GM19372 (cell line): ENCODE data around the gene CDH10.

Source experiments
- ATAC-seq: cut with Tn5 transposase; IDR thresholded peaks from one replicate; pipeline ENCODE4 v1.9.1; 2021; ENCODE audit warnings: mild to moderate bottlenecking, low read depth, moderate library complexity; ENCODE audit not compliant: unreplicated experiment

CDH10 gene

DNA sequence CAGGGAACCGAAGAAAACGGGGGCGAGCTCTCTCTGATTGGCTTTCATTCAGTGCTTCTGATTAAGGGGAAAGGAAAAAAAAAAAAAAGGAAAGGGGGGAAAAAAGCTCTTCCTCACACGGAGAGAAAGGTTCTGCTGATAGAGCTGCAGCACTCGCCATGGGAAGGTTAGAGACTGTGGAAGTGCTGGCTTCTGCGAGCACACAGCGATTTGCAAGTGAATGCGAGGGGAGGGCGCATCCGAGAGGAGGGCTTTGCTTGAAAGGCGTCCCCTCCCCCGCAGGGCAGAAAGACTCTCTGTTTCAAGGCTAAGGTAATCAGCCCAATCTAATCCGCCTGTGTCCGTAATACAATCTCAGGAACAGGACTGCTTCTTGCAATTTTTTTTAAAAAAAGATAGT lies at the start of gene CDH10:
CDH10 (minus strand) TSS at position 218 of the 400 bp plus-strand sequence. CDS start 51,488 bp downstream, outside the sequence.
- no peak for ATAC-seq

DNA sequence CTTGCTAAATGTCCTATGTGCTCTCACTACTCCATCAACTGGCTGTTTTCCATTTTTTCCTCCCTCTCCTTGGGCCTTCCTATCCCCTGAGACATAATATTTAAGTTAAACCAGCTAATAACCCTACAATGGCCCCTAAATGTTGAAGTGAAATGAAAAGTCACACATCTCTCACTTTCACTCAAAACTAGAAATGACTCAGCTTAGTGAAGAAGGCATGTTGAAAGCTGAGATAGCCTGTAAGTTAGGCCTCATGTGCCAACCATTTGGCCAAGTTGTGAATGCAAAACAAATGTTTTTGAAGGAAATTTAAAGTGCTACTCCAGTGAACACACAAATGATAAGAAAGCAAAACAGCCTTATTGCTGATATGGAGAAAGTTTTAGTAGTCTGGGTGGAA lies 48.8 kb upstream of the CDH10 start:
- ATAC-seq, result no peak

DNA sequence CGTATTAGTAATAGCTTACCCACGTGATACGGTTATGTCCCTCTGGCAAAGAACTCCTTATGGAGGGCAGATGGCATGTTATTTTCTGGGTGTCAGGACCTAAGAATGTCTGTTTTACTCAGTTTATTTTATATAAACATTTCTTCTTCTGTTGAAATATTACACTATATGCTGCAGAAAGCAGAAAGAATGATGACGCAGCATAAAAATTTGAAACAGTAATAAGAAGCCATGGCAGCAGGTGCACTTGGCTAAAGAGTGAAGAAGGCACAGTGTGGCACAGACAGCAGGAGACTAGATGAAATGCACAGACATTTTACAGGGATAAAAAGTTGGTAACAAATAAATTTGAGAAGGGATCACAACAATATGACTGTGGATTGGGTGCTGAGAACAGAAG lies 46.3 kb upstream of the CDH10 start:
- ATAC-seq, result no peak

DNA sequence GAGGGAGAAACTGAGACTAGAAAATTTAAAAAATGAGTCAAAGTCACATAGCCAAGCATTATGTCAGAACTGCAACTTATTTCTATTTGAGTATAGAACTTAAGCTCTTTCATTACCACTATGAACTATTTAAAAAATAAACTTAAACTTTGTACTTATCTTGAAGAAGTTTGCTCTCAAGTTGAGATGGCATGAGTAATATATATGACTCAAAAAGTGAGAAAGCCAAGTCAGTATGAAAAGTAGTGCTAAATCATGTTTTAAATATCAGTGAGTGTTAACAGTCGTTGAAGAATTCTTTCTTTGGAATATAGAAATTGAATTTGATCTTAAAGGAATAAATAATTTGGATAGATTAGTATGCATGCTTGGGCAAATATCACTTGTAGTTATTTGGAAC lies 36.3 kb upstream of the CDH10 start:
- ATAC-seq, result no peak

DNA sequence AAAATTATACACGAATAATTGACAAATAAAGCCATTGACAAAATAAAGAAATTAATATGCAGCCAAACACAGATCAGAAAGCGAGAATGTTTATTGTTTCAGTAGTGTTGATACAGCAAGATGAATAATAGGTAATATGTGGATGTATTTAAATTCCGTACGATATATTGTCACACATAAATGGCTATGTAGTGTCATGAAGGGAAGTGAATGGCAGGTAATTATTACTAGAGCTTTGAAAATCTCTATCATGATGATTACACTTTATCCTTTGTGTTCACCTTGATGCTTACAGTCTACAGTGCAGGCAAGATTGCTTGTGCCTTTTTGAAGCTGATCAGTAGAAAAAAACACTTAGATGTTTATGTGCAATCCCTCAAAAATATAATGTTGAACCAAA lies 23.3 kb upstream of the CDH10 start:
- no peak for ATAC-seq

DNA sequence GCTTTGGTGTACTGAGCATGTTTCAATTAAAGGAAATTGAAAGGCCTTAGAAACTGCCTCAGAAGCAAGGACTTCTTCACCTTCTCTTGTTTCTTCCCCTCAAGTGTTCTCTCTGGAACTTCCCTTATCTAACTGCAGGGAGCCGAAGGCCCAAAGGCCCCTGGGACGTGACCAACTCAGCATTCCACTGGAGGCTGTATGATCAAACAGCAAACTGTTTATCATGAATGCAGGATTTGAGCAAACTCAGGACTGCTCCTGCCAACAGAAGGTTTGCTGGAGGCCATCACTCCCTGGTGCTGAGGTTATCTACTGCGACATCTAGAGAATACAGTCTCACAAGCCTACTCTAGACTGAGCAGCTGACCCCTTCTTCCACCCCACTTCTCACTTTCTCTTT lies 4.8 kb upstream of the CDH10 start:
- ATAC-seq, result no peak

DNA sequence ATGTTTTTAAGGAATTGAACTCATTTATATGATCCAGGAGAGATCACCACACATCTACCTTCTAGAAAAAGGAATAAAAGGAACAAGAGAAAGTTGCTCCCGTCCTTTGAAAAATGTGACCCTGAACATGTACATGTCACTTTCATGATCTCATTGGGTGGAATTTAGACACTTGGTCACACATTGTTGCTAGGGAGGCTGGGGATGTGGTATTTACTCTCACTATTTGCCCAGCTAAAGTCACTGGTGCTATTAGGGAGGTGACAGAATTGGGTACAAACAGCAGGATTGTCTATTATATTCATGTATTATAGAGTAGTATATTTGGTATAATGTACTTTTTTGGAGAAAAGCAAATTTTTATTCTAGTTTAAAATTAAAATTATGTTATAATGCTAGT lies 2.1 kb upstream of the CDH10 start:
- ATAC-seq, result no peak

DNA sequence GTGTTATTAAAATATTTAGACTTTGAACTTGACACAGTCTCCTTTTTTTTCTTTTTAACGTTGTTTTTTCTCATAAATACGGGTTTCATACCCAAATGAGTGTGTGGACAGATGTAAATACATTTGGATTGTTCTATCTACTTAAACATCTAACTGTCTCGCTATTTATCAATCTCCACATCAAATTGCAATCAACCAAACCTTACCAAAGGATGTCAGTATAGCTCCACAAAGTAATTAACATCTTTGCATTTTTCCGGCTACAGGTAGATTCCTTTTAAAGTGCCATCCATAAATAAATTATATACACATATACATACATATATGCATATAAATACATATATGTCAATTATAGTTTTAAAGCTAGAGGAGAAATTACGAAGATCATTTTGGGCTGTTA lies 705 bp upstream of the CDH10 start:
- no peak for ATAC-seq

DNA sequence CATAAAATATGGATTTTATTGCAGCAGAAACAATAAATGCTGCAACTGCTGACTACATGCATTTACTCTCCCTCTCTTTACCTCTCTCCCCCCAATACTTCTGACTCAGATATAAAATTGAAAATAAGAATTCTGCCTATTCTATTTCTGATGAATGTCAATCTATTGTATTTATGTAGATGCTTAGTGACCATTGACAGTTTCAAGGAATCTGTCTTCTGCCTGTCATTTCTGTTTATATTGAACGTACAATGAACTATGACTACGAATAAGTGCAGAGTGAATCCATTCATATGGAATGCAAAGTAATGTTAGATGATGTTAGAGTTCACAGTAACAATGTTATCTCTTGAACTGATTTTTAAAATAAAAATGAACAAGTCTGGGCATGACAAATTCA lies 898 bp downstream of the CDH10 start:
- ATAC-seq, result no peak

DNA sequence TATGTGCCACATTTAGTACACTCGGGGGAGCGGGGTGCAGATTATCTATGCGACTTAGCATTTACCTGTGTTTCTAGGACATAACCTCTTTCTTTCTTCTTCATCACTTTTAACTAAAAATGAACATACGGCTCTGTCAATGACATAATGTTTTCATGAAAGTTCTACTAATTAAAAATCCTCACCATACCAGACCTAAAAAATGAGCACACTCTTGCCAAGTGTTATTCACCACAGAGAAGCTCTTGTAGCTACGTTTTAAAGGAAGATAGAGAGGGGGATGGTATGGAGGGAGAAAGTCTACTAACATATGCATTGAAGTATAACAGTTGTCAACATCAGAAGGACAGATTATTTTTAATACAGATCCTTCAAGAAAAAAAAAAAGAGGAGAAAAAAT lies 1.6 kb downstream of the CDH10 start:
- ATAC-seq, result no peak

DNA sequence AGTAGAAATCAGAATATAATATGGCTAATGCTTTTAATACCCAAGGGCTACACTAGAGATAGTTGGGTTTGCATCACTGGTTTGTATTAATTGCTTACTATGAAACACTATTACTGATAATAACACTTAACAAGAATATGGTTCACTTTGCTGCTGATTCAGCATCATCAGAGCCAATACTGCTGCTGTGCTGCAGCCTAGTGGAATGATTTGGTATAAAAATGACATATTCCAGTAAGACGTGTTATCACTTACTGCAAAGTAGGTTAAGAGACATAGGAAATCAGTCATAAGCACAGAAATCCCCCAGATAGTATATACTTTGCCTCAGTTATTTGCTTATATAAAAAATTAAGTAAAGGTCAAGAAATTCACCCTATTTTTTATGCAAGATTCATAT lies 2.8 kb downstream of the CDH10 start:
- no peak for ATAC-seq

DNA sequence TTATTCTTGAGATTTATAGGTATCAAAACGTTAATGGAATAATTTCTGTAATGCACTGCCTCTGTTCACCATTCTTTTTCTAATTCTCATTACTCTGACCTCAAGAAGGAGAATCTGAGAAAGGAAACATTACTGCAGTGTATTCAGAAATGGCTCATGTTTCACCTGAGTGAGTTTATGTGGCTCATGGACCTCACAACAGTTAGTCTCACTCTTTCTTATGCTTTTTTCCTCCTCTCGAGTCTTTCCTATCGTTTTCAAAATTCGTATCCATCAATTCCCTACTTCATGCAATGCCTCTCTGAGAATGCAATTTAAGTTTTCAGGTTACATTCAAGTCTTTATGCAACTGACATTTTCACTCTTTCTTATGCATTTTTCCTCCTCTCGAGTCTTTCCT lies 9.6 kb downstream of the CDH10 start:
- no peak for ATAC-seq

DNA sequence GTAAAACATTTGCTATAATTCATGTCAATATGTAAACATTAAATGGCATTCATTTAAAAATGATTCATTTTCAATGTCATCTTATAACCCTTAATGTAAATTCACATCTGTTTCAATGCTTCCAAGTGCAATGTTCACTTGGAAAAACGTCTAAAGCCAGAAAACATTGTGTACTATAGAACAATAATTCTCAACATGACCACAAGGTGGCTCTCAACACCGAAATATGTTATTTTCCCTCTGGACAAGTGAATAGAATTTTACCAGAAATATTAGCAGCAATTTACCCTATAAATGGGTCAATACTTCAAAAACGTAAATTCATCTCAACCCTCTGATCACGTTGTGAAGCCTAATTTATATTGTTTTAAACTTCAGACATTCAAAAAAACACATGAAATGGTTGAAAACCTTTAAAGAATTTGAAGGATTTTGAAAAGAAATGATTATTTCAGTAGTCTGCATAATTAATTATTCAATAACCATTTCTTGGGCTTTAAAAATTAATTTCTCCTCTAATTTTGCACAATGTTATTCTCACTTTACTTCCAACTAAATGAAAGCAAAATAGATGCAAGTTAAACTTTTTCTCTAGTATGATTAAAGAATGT lies 11.0 kb downstream of the CDH10 start:
- ATAC-seq, result no peak

DNA sequence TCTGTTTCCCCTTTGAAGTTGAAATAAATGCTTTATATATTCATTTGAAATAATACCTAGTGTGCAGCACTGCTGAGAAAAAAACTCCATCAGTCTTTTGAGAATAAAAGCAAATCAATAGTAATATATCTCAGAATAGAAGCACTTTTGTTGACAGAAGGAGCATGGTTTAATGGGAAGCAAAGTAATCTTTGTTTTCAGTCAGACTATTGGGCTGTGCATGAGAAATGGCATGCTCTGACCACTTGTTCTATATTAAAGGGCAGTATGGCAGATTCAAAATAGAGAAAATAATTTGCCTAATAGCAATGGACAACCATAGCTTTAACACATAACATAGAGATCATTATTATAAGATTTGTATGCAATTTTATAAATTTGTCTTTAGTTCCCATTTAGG lies 12.4 kb downstream of the CDH10 start:
- ATAC-seq, result no peak

DNA sequence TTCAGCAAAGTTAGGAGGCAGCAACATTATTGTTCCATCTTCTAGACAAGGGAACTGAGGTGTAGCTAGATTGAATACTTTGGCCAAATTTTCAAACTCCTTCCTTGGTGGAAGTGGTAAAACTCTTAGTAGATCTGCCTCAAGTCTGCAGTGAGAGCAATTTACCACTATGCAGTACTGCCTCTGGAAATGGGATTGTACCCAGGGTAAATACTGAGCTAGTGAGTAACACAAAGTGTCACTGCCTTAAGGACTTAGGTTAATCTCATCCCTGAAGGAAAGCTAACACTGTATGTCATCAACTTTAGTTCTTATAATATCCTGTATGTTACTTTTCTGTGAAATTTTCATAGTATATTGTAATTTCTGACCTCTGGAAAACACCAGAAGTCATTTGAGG lies 13.9 kb downstream of the CDH10 start:
- no peak for ATAC-seq

DNA sequence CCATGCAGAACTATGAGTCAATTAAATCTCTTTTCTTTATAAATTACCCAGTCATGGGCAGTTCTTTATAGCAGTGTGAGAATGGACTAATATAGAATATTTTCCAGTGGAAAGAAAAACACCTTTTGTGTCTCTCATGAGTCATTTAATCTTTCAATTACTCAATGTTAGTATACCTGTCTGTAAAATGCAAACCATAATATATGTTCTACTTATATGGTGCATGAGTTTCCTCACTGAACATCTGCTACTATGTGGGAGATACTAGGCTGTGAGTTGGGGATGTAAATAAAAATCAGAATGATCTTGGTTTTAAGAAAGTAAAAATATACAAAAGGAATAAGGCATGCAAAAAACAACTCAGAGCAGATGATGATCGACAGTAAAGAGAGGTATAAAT lies 15.0 kb downstream of the CDH10 start:
- no peak for ATAC-seq

DNA sequence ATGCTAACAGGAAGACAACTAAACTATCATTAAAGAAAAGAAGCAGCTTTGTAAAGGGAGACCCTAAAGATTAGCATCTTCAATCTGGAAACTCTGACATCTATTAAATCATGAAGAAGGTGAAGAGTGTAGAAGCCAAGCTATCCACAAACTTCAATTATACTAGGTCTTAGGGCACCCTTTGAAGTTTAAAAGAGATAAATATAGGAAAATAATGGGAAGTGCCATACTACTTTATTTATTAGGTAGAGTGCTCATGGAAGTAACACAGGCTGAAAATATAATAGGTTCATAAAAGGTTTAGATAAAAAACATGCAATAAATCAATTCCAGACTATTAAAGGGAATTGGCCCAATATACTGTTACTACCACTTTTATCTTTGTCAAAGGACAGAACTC lies 19.9 kb downstream of the CDH10 start:
- no peak for ATAC-seq

DNA sequence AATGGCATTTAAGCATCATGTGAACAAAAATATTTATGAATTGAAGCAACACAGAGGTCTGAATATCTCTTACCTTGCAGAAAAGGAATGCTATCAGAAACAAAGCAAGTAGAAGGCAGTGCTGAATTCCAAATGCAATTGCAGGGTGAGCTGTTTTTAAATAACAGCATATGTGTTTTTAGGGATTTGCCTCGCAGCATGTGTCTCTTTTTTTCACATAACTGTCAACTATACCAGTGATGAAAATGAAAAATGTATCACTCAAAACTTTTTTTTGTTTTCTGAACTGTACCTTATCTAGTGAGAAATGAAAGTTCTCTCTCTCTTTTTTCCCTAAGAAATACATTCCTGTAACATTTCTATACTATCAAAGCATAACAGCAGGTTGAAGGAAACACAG lies 21.2 kb downstream of the CDH10 start:
- ATAC-seq, result no peak

DNA sequence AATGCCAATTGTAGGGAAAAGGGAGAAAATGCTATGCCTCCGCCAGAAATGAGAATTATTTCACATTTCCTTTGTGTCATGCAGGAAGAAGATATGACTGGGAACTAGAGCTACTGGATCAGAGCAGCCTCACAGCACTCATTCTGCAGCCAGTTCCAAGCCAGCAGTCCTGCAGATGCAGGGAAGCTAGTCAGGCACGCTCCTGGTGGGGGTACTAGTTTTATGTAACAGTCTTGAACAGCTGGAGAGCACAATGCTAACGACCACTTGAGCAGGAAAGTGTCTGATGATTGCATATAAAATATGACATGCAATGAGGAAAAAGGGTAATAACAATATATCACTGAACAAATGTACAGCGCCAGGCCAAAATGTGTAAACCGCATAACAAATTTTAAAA lies 21.7 kb downstream of the CDH10 start:
- ATAC-seq, result no peak

DNA sequence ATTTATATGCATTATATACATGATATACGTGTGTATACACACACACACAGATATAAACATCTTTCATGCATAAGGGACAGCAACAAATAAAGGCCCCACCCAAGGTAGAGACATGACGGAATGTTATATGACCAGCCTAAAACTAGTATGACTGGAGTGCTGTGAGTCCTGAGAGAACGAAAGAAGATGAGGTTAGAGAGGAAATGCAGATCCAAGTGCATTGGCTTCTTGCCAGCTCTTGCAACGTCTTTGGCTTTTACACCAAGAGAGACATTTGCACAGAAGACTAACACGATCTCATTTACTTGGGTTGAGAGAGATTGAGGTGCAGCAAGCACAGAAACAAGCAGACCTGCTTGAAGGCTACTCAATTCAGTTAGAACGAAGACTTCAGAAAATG lies 23.0 kb downstream of the CDH10 start:
- no peak for ATAC-seq

DNA sequence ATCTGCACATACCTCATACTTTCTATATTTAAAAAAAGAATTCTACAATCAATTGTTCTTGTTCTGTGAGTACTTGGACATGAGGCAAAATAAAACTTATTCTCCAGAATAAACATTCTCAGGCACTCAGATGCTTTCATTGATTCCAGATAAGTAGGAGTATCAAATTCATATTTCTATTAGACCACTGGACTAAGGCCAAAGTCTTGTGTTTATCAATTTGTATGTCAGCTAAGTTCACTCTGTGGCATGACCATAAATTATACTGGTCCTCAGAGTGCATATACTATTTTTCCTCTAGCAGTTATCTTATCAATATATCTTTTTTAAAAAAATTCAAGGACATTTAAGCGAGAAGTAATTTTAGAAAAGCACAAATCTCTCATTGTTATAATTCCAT lies 28.2 kb downstream of the CDH10 start:
- ATAC-seq, result no peak

DNA sequence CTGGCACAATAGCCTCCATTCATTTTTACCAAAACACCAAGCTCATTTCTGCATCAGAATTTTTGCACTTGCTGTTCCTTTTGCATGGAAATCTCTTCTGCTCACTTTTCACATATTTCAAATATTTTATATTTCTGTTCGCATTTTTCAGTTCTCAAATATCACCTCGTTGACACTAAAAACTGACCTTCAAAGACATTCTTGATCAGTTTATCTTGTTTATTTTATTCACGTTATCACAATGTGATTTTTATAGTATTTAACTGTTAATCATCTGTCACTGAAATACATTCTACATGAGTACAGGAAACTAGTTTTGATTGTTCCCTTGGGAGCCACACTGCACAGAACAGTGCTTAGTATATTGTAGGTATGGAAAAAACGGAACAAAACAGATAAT lies 29.6 kb downstream of the CDH10 start:
- ATAC-seq, result no peak

DNA sequence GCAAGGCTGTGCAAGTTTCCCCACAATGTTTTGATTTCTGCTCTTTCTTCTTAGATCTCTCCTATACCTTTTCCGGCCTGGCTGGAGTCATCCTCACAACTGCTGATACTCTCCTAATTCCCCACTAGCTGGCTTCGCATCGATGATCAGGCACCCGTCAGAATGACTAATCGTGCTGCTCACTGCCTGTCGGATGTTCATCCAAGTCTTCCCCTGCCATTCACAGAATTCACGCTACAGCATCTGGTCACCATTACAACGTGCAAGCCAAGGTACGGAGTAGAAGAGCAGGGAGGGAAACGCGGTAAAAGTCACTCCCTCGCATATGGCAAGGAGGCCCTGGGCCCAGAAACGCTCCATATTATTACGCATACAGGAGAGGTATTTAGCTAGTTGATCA lies 35.1 kb downstream of the CDH10 start:
- no peak for ATAC-seq
